HG03354 (cell line): Measurements from ENCODE around the gene FHL3.

Source experiments
- ATAC-seq: cut with Tn5 transposase; IDR thresholded peaks from one replicate; pipeline ENCODE4 v1.9.1; 2021; ENCODE audit warnings: mild to moderate bottlenecking; ENCODE audit not compliant: unreplicated experiment, poor library complexity, severe bottlenecking

The FHL3 gene

GRCh38 chr1:38014724-38015424 is 9.6 kb upstream of the FHL3 start:
- ATAC-seq = no peak

GRCh38 chr1:38014171-38014570 is 8.9 kb upstream of the FHL3 start:
- no peak for ATAC-seq

- ATAC-seq = no peak
Measured at GRCh38 chr1:38013227-38013622, 7.9 kb upstream of the FHL3 start.

GRCh38 chr1:38012363-38013226 is 7.3 kb upstream of the FHL3 start, which contains the start of gene UTP11:
TSS of gene UTP11 (plus strand) at chr1:38012734. CDS start at chr1:38012803, 69 bp downstream.
- ATAC-seq = peak; percentile 97

GRCh38 chr1:38009841-38010180 is 4.5 kb upstream of the FHL3 start:
- ATAC-seq = no peak

- ATAC-seq = no peak
Measured at GRCh38 chr1:38009088-38009840, 4.0 kb upstream of the FHL3 start.

- no peak for ATAC-seq
Measured at GRCh38 chr1:38006008-38006828, 904 bp upstream of the FHL3 start.

GRCh38 chr1:38004284-38005108 is 818 bp downstream of the FHL3 start:
- peak; percentile 29 for ATAC-seq

GRCh38 chr1:38003261-38004250 is 1.8 kb downstream of the FHL3 start:
- ATAC-seq = no peak

GRCh38 chr1:38000529-38001455 is 4.5 kb downstream of the FHL3 start:
- no peak for ATAC-seq

GRCh38 chr1:38000233-38000528 is 5.1 kb downstream of the FHL3 start:
- no peak for ATAC-seq

GRCh38 chr1:37999430-38000232 is 5.7 kb downstream of the FHL3 start:
- no peak for ATAC-seq

GRCh38 chr1:37998913-37999429 is 6.3 kb downstream of the FHL3 start:
- no peak for ATAC-seq

- no peak for ATAC-seq
Measured at GRCh38 chr1:37998089-37998808, 7.1 kb downstream of the FHL3 start.
